Stomach (tissue), 4 donors: Measurements from ENCODE around the gene ST6GALNAC5.

Experiments used
- CTCF ChIP-seq, 7 experiments: fragments of 450-650 bp in 4 of 7; fragments of 200-600 bp in 3 of 7; sonication (generic) in 3 of 7; IDR thresholded peaks; one replicate each; pipeline ENCODE4 v1.5.1; 2016 to 2019; ENCODE audit warnings: antibody characterized with exemption in 7 of 7, control low read depth in 2 of 7, mild to moderate bottlenecking in 1 of 7
- EP300 ChIP-seq: sonication (generic); formaldehyde crosslinking; IDR thresholded peaks from one replicate; pipeline ENCODE4 v1.6.1; 2017; ENCODE audit warnings: antibody characterized with exemption
- POLR2A ChIP-seq, 4 donors: fragments of 450-650 bp; IDR thresholded peaks; one replicate each; pipeline ENCODE4 v1.6.1; 2016; ENCODE audit warnings: antibody characterized with exemption in 4 of 4, control low read depth in 2 of 4, mild to moderate bottlenecking in 1 of 4, moderate library complexity in 1 of 4
- POLR2AphosphoS5 ChIP-seq, 3 donors: sonication (generic); formaldehyde crosslinking; IDR thresholded peaks; one replicate each; pipeline ENCODE4 v1.6.1; 2016; ENCODE audit warnings: antibody characterized with exemption in 3 of 3

- no peak for TF ChIP-seq CTCF (IDR thresholded peaks at IDR 0.05)
- no peak for TF ChIP-seq POLR2A (IDR thresholded peaks at IDR 0.05)
- TF ChIP-seq POLR2AphosphoS5 (IDR thresholded peaks at IDR 0.05): peak in 2 of 3 donors; percentile 11 to 82
- no peak for TF ChIP-seq EP300
These were observed 172.5 kb downstream of the ST6GALNAC5 start for GRCh38 chr1:77039739-77040138.
